Measurements from ENCODE around the gene KIF13A. TPM values are rescaled to one million over a fixed set of nuclear protein-coding genes. Genes with fewer than 3 reads are reported as not detected.
"Not testable (repeated sequence)": the region's sequence is repeated elsewhere in the genome, so short reads cannot be mapped to it uniquely, and the experiment has no call there.

The KIF13A gene
- total RNA-seq, 1 experiment from 2014 or later = 14.1 TPM

DNA sequence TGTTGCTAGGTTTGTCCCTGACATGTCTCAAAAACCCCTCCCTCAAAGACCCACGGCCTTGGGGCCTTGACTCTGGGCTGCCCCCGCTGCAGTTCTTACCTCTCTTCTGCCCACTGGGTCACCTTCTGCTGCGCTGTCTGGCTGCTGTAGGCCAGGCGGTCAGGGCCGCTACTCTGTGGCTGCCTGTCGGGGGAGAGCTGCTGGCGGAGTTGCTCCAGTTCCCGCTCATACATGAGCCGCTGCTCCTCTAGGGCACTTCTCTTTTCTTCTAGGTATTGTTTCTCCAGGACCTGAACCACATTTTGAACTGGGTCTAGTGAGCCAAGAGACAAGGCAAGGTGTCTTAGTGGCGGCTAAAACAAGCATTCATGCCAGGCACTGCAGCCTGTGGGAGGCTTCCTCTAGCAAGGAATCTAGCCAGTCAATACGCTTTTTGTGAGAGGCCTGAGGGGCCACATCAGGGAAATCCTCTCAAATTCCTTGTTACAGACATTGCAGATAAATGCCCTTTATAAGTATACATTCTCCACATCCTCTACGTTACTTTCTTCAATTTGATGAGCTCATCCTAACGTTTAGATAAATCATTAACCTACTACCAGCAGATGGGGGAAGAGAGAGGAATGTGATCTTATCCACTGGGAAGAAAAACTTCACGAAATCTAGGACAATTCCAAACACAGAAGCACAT lies 170.4 kb downstream of the KIF13A start:
- no TSS peak for BruUV-seq (replicated peaks)
- Mint-ChIP-seq H3K27me3 (ENCODE audit: unreplicated experiment) (no peaks in the 10 kb centered on the region), H3K4me1 (ENCODE audit: low read depth, unreplicated experiment) (peaks cover 7% of the 10 kb centered on the region), H3K9me3 (ENCODE audit: low read depth, unreplicated experiment) (no peaks in the 10 kb centered on the region), H3K4me3 (ENCODE audit: low read depth, unreplicated experiment) (no peak overlapping the region), H3K36me3 (ENCODE audit: insufficient read depth, unreplicated experiment) (no peaks in the 10 kb centered on the region), H3K27ac (ENCODE audit: unreplicated experiment) (no peak overlapping the region)
- DNase-seq = no peak
- CTCF ChIA-PET = no interaction called here
- TF ChIP-seq, protein P1, sequence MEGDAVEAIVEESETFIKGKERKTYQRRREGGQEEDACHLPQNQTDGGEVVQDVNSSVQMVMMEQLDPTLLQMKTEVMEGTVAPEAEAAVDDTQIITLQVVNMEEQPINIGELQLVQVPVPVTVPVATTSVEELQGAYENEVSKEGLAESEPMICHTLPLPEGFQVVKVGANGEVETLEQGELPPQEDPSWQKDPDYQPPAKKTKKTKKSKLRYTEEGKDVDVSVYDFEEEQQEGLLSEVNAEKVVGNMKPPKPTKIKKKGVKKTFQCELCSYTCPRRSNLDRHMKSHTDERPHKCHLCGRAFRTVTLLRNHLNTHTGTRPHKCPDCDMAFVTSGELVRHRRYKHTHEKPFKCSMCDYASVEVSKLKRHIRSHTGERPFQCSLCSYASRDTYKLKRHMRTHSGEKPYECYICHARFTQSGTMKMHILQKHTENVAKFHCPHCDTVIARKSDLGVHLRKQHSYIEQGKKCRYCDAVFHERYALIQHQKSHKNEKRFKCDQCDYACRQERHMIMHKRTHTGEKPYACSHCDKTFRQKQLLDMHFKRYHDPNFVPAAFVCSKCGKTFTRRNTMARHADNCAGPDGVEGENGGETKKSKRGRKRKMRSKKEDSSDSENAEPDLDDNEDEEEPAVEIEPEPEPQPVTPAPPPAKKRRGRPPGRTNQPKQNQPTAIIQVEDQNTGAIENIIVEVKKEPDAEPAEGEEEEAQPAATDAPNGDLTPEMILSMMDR (IDR thresholded peaks at IDR 0.05; ENCODE audit: unreplicated experiment) = no peak
- intact Hi-C loops (cut with micrococcal nuclease; ENCODE audit: unreplicated experiment) = no loop called here

DNA sequence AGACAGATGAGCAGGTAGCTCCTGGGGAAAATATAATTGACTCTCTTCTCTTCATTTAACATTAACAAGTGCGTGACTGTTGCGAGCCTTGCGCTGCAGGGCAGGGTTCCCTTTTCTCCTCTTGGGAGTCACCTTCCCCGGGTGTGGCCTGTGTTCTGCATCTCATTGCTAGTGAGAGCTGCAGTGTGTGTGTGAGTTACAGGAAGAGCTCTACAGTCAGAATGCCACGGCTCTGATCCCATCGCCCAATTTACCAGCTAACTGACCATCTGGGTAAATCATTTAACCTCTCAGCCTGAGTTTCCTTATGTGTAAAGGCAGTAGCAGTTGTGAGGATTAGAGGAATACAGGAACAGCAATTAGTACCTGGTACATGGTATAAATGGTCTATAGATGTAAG lies 173.9 kb downstream of the KIF13A start:
- no TSS peak for BruUV-seq (replicated peaks)
- no peak for DNase-seq
- Mint-ChIP-seq H3K27ac (ENCODE audit: unreplicated experiment) (no peak overlapping the region), H3K4me1 (ENCODE audit: low read depth, unreplicated experiment) (peaks cover 7% of the 10 kb centered on the region), H3K36me3 (ENCODE audit: insufficient read depth, unreplicated experiment) (no peaks in the 10 kb centered on the region), H3K4me3 (ENCODE audit: low read depth, unreplicated experiment) (no peak overlapping the region), H3K27me3 (ENCODE audit: unreplicated experiment) (no peaks in the 10 kb centered on the region), H3K9me3 (ENCODE audit: low read depth, unreplicated experiment) (no peaks in the 10 kb centered on the region)
- TF ChIP-seq, protein P1 (IDR thresholded peaks at IDR 0.05; ENCODE audit: unreplicated experiment) = no peak
- CTCF ChIA-PET = interaction anchor here (0.6 kb wide), 2 partner anchors 111 to 477 kb away, joined by 3 read pairs; no protein-coding TSS in a partner anchor
- intact Hi-C loops (cut with micrococcal nuclease; ENCODE audit: unreplicated experiment) = no loop called here

DNA sequence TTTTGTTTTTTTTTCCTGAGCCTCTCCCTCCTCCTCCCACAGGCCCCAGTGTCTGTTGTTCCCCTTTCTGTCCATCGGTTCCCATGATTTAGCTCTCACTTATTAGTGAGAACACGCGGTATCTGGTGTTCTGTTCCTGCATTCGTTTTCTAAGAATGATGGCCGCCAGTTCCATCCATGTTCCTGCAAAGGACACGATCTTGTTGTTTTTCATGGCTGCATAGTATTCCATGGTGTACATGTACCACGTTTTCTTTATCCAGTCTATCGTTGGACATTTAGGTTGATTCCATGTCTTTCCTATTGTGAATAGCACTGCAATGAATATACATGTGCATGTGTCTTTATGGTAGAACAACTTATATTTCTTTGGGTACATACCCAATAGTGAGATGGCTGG lies 175.1 kb downstream of the KIF13A start:
- Mint-ChIP-seq H3K27me3 (ENCODE audit: unreplicated experiment) (no peaks in the 10 kb centered on the region), H3K4me3 (ENCODE audit: low read depth, unreplicated experiment) (no peak overlapping the region), H3K27ac (ENCODE audit: unreplicated experiment) (no peak overlapping the region), H3K9me3 (ENCODE audit: low read depth, unreplicated experiment) (no peaks in the 10 kb centered on the region), H3K36me3 (ENCODE audit: insufficient read depth, unreplicated experiment) (no peaks in the 10 kb centered on the region), H3K4me1 (ENCODE audit: low read depth, unreplicated experiment) (peaks cover 7% of the 10 kb centered on the region)
- CTCF ChIA-PET = no interaction called here
- no peak for DNase-seq
- intact Hi-C loops (cut with micrococcal nuclease; ENCODE audit: unreplicated experiment) = no loop called here
- no TSS peak for BruUV-seq (replicated peaks)
- TF ChIP-seq, protein P1 (IDR thresholded peaks at IDR 0.05; ENCODE audit: unreplicated experiment) = no peak

DNA sequence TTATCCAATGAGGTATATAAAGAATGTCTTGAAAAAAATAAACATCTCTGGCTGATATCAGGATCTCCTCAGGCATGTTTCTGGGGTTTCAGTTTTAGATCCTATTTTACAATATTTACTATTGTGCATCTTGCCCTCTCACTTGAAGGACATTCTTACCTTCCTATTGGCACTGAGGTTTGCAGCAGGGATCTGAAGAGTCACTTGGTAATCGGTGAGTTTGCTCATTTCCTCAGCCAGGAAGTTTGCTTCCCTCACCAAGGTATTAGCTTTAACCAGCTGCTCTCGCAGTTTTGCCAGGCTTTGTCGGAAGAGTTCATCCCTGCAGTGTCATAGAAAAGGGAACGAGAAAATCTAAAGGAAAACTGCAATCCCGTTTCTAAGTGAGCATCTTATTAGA lies 178.8 kb downstream of the KIF13A start:
- no peak overlapping the region for H3K27ac Mint-ChIP-seq (ENCODE audit: unreplicated experiment)
- intact Hi-C loops (cut with micrococcal nuclease; ENCODE audit: unreplicated experiment) = no loop called here
- no peaks in the 10 kb centered on the region for H3K4me1 Mint-ChIP-seq (ENCODE audit: low read depth, unreplicated experiment)
- H3K36me3 Mint-ChIP-seq (ENCODE audit: insufficient read depth, unreplicated experiment) = peaks cover 6% of the 10 kb centered on the region
- H3K9me3 Mint-ChIP-seq (ENCODE audit: low read depth, unreplicated experiment) = no peaks in the 10 kb centered on the region
- CTCF ChIA-PET = no interaction called here
- TF ChIP-seq, protein P1 (IDR thresholded peaks at IDR 0.05; ENCODE audit: unreplicated experiment) = no peak
- DNase-seq = no peak
- H3K27me3 Mint-ChIP-seq (ENCODE audit: unreplicated experiment) = no peaks in the 10 kb centered on the region
- no peak overlapping the region for H3K4me3 Mint-ChIP-seq (ENCODE audit: low read depth, unreplicated experiment)
- BruUV-seq (replicated peaks) = no TSS peak

DNA sequence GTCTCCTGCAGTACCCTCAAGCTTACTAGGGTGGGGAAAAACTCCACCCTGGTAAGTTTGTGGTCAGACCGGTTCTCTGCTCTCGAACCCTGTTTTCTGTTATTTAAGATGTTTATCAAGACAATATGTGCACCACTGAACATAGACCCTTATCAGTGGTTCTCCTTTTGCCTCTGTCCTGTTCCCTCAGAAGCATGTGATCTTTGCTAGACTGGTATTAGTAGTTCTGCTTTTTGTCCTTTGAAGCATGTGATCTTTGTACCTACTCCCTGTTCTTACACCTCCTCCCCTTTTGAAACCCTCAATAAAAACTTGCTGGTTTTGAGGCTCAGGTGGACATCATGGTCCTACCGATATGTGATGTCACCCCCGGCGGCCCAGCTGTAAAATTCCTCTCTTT lies 180.0 kb downstream of the KIF13A start:
- CTCF ChIA-PET; H3K27me3 Mint-ChIP-seq (ENCODE audit: unreplicated experiment); H3K27ac Mint-ChIP-seq (ENCODE audit: unreplicated experiment); intact Hi-C loops (cut with micrococcal nuclease; ENCODE audit: unreplicated experiment); H3K9me3 Mint-ChIP-seq (ENCODE audit: low read depth, unreplicated experiment); H3K4me1 Mint-ChIP-seq (ENCODE audit: low read depth, unreplicated experiment); H3K4me3 Mint-ChIP-seq (ENCODE audit: low read depth, unreplicated experiment); BruUV-seq (replicated peaks); DNase-seq; H3K36me3 Mint-ChIP-seq (ENCODE audit: insufficient read depth, unreplicated experiment): not testable (repeated sequence)

Data from Calu3 (cell line).